ENCODE results near the gene GTPBP6.

DNA sequence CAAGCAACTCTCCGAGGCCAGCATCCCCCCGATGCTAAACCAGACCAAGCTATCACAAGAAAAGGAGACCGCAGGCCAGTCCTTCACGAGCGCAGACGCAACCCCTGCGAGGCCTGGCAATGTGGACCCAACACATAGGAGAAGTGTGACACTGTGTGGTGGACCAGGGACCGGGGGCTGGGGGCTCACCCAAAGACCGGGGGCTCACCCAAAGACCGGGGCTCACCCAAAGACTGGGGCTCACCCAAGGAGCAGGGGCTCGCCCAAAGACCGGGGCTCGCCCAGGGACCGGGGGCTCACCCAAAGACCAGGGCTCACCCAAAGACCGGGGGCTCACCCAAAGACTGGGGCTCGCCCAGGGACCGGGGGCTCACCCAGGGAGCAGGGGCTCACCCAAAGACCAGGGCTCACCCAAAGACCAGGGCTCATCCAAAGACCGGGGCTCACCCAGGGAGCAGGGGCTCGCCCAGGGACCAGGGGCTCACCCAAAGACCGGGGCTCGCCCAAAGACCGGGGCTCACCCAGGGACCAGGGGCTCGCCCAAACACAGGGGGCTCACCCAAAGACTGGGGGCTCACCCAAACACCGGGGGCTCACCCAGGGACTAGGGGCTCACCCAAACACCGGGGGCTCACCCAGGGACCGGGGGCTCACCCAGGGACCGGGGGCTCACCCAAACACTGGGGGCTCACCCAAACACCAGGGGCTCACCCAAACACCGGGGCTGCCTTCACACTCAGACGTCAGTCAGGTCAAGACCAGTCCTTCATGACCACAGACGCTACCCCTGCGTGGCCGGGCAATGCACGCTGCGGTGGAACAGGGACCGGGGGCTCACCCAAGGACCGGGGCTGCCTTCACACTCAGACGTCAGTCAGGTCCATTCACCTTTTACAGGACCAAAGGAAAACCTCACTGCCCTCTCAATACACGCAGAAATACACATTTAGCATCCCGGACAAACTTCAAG, 35.3 kb upstream of the GTPBP6 start:
- TF ChIP-seq GATA2 (IDR thresholded peaks at IDR 0.05; ENCODE audit: low read depth, low read length) (no peak), GATA3 (IDR thresholded peaks at IDR 0.05; ENCODE audit: low read depth, low read length) (no peak)

Measured in SH-SY5Y (cell line).